ENCODE results near the gene ZNF586.

- TF ChIP-seq POLR2A (IDR thresholded peaks at IDR 0.05) (no peak), CTCF (IDR thresholded peaks at IDR 0.05) (no peak)
Measured at GRCh38 chr19:57788114-57788692, 18.7 kb downstream of the ZNF586 start.
